ENCODE data around the gene TMEM132C.
"Not testable (repeated sequence)": the region's sequence is repeated elsewhere in the genome, so short reads cannot be mapped to it uniquely, and the experiment has no call there.

TMEM132C gene

GRCh38 chr12:128594521-128594920, 327.6 kb downstream of the TMEM132C start:
- TF ChIP-seq, protein P1, sequence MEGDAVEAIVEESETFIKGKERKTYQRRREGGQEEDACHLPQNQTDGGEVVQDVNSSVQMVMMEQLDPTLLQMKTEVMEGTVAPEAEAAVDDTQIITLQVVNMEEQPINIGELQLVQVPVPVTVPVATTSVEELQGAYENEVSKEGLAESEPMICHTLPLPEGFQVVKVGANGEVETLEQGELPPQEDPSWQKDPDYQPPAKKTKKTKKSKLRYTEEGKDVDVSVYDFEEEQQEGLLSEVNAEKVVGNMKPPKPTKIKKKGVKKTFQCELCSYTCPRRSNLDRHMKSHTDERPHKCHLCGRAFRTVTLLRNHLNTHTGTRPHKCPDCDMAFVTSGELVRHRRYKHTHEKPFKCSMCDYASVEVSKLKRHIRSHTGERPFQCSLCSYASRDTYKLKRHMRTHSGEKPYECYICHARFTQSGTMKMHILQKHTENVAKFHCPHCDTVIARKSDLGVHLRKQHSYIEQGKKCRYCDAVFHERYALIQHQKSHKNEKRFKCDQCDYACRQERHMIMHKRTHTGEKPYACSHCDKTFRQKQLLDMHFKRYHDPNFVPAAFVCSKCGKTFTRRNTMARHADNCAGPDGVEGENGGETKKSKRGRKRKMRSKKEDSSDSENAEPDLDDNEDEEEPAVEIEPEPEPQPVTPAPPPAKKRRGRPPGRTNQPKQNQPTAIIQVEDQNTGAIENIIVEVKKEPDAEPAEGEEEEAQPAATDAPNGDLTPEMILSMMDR (conservative IDR thresholded peaks at IDR 0.05; ENCODE audit: low read depth, low read length), result no peak
- H3K4me3 ChIP-seq (ENCODE audit: low read depth, low read length), result no peak overlapping the region

DNA sequence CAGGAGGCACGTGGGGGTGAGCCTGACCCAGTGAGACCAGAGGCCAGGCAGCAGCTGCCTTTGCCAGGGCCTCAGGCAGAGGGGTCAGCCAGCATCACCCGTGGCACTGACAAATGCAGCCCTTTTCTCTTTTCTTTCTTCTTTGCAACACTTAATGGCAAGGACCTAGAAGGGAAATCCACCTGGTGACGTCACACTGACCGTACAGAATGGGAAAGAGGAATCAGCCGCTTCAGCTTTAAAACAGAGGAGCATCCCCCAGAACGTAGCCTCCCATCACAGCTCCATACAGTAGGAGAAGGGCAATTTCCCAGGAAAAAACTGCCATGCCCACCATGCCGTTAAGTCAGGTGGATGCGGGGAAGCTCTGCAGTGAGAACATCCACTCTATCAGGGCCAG, 328.6 kb downstream of the TMEM132C start:
- TF ChIP-seq, protein P1 (conservative IDR thresholded peaks at IDR 0.05; ENCODE audit: low read depth, low read length), result no peak
- no peak for DNase-seq (ENCODE audit: low read depth)
- no peak overlapping the region for H3K4me3 ChIP-seq (ENCODE audit: low read depth, low read length)

More at GRCh38 chr12:128594521-128594920, 327.6 kb downstream of the TMEM132C start:
- DNase-seq (ENCODE audit: low read depth), result no peak

DNA sequence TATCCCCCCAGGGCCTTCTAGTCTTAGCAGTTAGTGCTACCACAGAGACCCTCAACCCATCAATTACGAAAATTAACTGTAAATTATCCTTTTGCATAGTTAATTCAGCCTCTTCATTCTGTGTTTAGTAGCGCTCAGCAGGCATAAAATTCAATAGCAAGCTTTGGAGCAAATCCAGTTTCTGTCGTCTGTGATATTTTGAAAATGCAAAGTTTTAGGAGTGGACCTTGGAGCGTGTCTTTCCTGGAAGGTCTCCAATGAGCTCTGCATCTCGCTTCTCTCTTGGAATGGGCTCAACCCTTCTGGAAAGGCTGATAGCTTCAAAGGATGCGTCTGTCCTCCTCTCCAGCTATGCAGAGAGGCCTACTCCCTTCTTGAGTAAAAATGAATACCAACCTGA, 333.9 kb downstream of the TMEM132C start:
- TF ChIP-seq, protein P1 (conservative IDR thresholded peaks at IDR 0.05; ENCODE audit: low read depth, low read length), result no peak
- no peak for DNase-seq (ENCODE audit: low read depth)
- H3K4me3 ChIP-seq (ENCODE audit: low read depth, low read length), result no peak overlapping the region

- TF ChIP-seq, protein P1 (conservative IDR thresholded peaks at IDR 0.05; ENCODE audit: low read depth, low read length), result no peak
- DNase-seq (ENCODE audit: low read depth), result no peak
- H3K4me3 ChIP-seq (ENCODE audit: low read depth, low read length), result no peak overlapping the region
Observed at GRCh38 chr12:128603573-128604115, 336.7 kb downstream of the TMEM132C start.

- not testable (repeated sequence) for DNase-seq (ENCODE audit: low read depth); H3K4me3 ChIP-seq (ENCODE audit: low read depth, low read length)
Observed at GRCh38 chr12:128604219-128604618, 337.2 kb downstream of the TMEM132C start.

DNA sequence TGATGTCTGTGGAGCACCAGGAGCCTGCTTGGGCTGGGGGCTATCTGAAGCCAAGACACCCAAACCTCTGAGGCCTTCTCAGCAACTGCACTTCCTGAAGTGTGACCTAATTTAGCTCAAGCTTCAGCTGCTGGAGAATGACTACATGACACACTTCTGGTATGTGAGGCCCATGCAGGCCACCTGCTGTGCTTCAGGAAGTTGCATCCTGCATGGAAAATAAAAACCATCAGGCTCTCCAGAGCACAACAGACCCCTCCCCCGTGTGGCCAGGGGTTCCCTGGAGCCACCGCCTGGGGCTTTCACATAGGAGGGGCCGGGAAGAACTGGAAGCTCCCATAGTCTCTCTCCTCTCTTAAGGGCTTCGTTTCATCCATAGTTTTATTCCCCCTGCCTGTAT, 339.1 kb downstream of the TMEM132C start:
- peak; percentile 58 for DNase-seq (ENCODE audit: low read depth)
- TF ChIP-seq, protein P1 (conservative IDR thresholded peaks at IDR 0.05; ENCODE audit: low read depth, low read length), result no peak
- no peak overlapping the region for H3K4me3 ChIP-seq (ENCODE audit: low read depth, low read length)

DNA sequence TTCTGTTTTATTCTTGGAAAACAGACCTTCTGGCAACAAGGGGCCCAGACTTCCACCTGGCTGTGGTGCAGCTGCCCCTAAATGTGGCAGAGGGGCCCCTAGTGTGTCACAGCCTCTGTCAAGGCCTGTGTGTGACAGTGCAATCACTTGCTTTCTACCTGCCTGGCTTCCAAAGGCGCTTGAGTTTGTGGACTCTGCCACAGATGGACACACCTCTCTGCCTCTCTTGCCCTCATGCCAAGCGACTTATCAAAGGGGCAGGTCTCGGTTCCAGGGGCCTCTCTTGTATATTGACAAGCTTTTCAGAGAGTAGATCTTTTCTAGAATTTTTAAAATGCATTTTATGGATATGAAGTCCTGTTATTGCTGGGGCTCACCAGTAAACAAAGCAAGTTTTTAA, 339.6 kb downstream of the TMEM132C start:
- TF ChIP-seq, protein P1 (conservative IDR thresholded peaks at IDR 0.05; ENCODE audit: low read depth, low read length), result no peak
- no peak overlapping the region for H3K4me3 ChIP-seq (ENCODE audit: low read depth, low read length)
- no peak for DNase-seq (ENCODE audit: low read depth)
